IMR-90 (cell line): ENCODE measurements around the gene OSCP1. TPM values are rescaled to one million over a fixed set of nuclear protein-coding genes. Genes with fewer than 3 reads are reported as not detected.

Experiments
- ATAC-seq: fragments of 200-7000 bp; cut with Tn5 transposase; 2 replicates; pipeline ENCODE4 v1.9.1; 2020; ENCODE audit warnings: low read depth, mild to moderate bottlenecking, moderate library complexity
- BruUV-seq: library from RNA; stranded (reverse); fragments of 400-500 nt; replicated peaks from 2 replicates; lab custom pipeline; 2021; lab: Mats Ljungman, UMichigan
- CTCF ChIA-PET: fragments of 300-600 bp; formaldehyde crosslinking; extraction: SDS; loops from one replicate; lab custom pipeline; 2021; ENCODE audit warnings: antibody characterized with exemption; lab: Yijun Ruan, JAX
- POLR2A ChIA-PET: fragments of 300-600 bp; sonication (Branson Sonifier 250); formaldehyde crosslinking; loops from one replicate; lab custom pipeline; 2022; ENCODE audit warnings: antibody characterized with exemption; ENCODE audit not compliant: unreplicated experiment; lab: Charles Lee
- DNase-seq: peaks from one replicate; pipeline ENCODE4 v3.0.0; 2013
- H2AFZ ChIP-seq: replicated peaks from 2 replicates; pipeline ENCODE3; 2013; ENCODE audit warnings: low read length, mild to moderate bottlenecking; ENCODE audit not compliant: poor library complexity
- H2AK5ac ChIP-seq: 2 replicates; pipeline ENCODE4 v1.6.1; 2013; ENCODE audit warnings: low read depth, low read length, inconsistent platforms
- H2AK9ac ChIP-seq: replicated peaks from 2 replicates; pipeline ENCODE3; 2013; ENCODE audit warnings: mild to moderate bottlenecking, low read depth, low read length, moderate library complexity; ENCODE audit not compliant: poor library complexity
- H2BK120ac ChIP-seq: 2 replicates; pipeline ENCODE4 v1.6.1; 2013; ENCODE audit warnings: low read depth, low read length, inconsistent platforms
- H2BK15ac ChIP-seq: 3 replicates; pipeline ENCODE4 v1.6.1; 2013; ENCODE audit warnings: low read depth, low read length, inconsistent platforms
- H2BK20ac ChIP-seq: 2 replicates; pipeline ENCODE4 v1.6.1; 2013; ENCODE audit warnings: low read depth, mild to moderate bottlenecking, inconsistent platforms, low read length, moderate library complexity
- H2BK5ac ChIP-seq: 2 replicates; pipeline ENCODE4 v1.6.1; 2013; ENCODE audit warnings: mild to moderate bottlenecking, low read depth, low read length, inconsistent platforms; ENCODE audit not compliant: poor library complexity, severe bottlenecking
- H3K14ac ChIP-seq: replicated peaks from 2 replicates; pipeline ENCODE4 v1.6.1; 2013; ENCODE audit warnings: low read depth, low read length, inconsistent platforms
- H3K18ac ChIP-seq: 2 replicates; pipeline ENCODE4 v1.6.1; 2013; ENCODE audit warnings: low read depth, low read length, control low read depth
- H3K23ac ChIP-seq: 2 replicates; pipeline ENCODE4 v1.6.1; 2013; ENCODE audit warnings: low read depth, low read length, inconsistent platforms
- H3K27ac ChIP-seq: 2 replicates; pipeline ENCODE4 v1.5.1; 2013; ENCODE audit warnings: mild to moderate bottlenecking, control low read depth, low read length; ENCODE audit not compliant: insufficient read depth
- H3K27me3 ChIP-seq: 2 replicates; pipeline ENCODE4 v1.6.1; 2013; ENCODE audit warnings: low read length; ENCODE audit not compliant: control insufficient read depth, insufficient read depth
- H3K36me3 ChIP-seq: 2 replicates; pipeline ENCODE4 v1.6.1; 2013; ENCODE audit warnings: low read length, mixed read lengths; ENCODE audit not compliant: control insufficient read depth, insufficient read depth
- H3K4ac ChIP-seq: 2 replicates; pipeline ENCODE4 v1.6.1; 2013; ENCODE audit warnings: low read depth, low read length, inconsistent platforms
- H3K4me1 ChIP-seq: 2 replicates; pipeline ENCODE4 v1.6.1; 2013; ENCODE audit warnings: low read length, mixed read lengths; ENCODE audit not compliant: control insufficient read depth, insufficient read depth
- H3K4me2 ChIP-seq: 2 replicates; pipeline ENCODE4 v1.6.1; 2013; ENCODE audit warnings: low read depth, mild to moderate bottlenecking, control low read depth, low read length, moderate library complexity
- H3K4me3 ChIP-seq: 2 replicates; pipeline ENCODE4 v1.5.1; 2013; ENCODE audit warnings: low read depth, mild to moderate bottlenecking, control low read depth, low read length, moderate library complexity; ENCODE audit not compliant: insufficient read depth
- H3K56ac ChIP-seq: 2 replicates; pipeline ENCODE4 v1.6.1; 2013; ENCODE audit warnings: low read length, inconsistent platforms; ENCODE audit not compliant: insufficient read depth; ENCODE audit errors: extremely low read depth
- H3K79me1 ChIP-seq, 2 experiments: 2 replicates each; pipeline ENCODE4 v1.6.1; 2013; ENCODE audit warnings: low read length in 2 of 2, inconsistent platforms in 1 of 2, low read depth in 1 of 2
- H3K9ac ChIP-seq: 2 replicates; pipeline ENCODE4 v1.6.1; 2013; ENCODE audit warnings: low read depth, low read length, control low read depth
- H3K9me1 ChIP-seq: 2 replicates; pipeline ENCODE4 v1.6.1; 2013; ENCODE audit warnings: low read length, inconsistent platforms; ENCODE audit not compliant: insufficient read depth
- H3K9me3 ChIP-seq: 2 replicates; pipeline ENCODE4 v1.6.1; 2013; ENCODE audit warnings: low read length; ENCODE audit not compliant: control insufficient read depth, insufficient read depth
- H4K20me1 ChIP-seq: 2 replicates; pipeline ENCODE4 v1.6.1; 2013; ENCODE audit warnings: low read length, inconsistent platforms; ENCODE audit not compliant: insufficient read depth
- H4K5ac ChIP-seq: 2 replicates; pipeline ENCODE4 v1.6.1; 2013; ENCODE audit warnings: mild to moderate bottlenecking, low read depth, low read length, control low read depth
- H4K8ac ChIP-seq, 2 experiments: 2 replicates each; pipeline ENCODE4 v1.6.1; 2013; ENCODE audit warnings: low read depth in 2 of 2, low read length in 2 of 2, control low read depth in 1 of 2, inconsistent platforms in 1 of 2
- H4K91ac ChIP-seq: 2 replicates; pipeline ENCODE4 v1.6.1; 2013; ENCODE audit warnings: low read depth, low read length, inconsistent platforms; ENCODE audit not compliant: insufficient read depth
- BHLHE40 ChIP-seq: fragments of 150-350 bp; IDR thresholded peaks from 2 replicates; pipeline ENCODE4 v1.6.1; 2016; ENCODE audit warnings: mild to moderate bottlenecking, low read depth, low read length
- CEBPB ChIP-seq: IDR thresholded peaks from 2 replicates; pipeline ENCODE4 v1.6.1; 2012; ENCODE audit warnings: low read depth, low read length, improper control_type of control experiment
- CHD1 ChIP-seq: IDR thresholded peaks from 2 replicates; pipeline ENCODE4 v1.6.1; 2012; ENCODE audit warnings: low read depth, low read length, improper control_type of control experiment
- CTCF ChIP-seq: conservative IDR thresholded peaks from 2 replicates; pipeline ENCODE4 v1.5.1; 2012; ENCODE audit warnings: mild to moderate bottlenecking, low read depth, low read length, improper control_type of control experiment
- ELK1 ChIP-seq: fragments of 150-350 bp; IDR thresholded peaks from 2 replicates; pipeline ENCODE4 v1.6.1; 2016; ENCODE audit warnings: low read depth, mild to moderate bottlenecking, low read length, moderate library complexity, borderline replicate concordance
- FOS ChIP-seq: fragments of 150-350 bp; IDR thresholded peaks from 2 replicates; pipeline ENCODE4 v1.6.1; 2016; ENCODE audit warnings: low read depth, low read length
- MAFK ChIP-seq: IDR thresholded peaks from 2 replicates; pipeline ENCODE4 v1.6.1; 2012; ENCODE audit warnings: low read depth, low read length, improper control_type of control experiment
- MAZ ChIP-seq: IDR thresholded peaks from 2 replicates; pipeline ENCODE4 v1.6.1; 2012; ENCODE audit warnings: low read depth, mild to moderate bottlenecking, low read length, improper control_type of control experiment, moderate library complexity, borderline replicate concordance
- MXI1 ChIP-seq: IDR thresholded peaks from 2 replicates; pipeline ENCODE4 v1.6.1; 2012; ENCODE audit warnings: low read depth, mild to moderate bottlenecking, low read length, moderate library complexity, borderline replicate concordance
- NFE2L2 ChIP-seq: fragments of 150-350 bp; IDR thresholded peaks from 2 replicates; pipeline ENCODE4 v1.6.1; 2016; ENCODE audit warnings: low read depth, mild to moderate bottlenecking, low read length
- POLR2A ChIP-seq: IDR thresholded peaks from 2 replicates; pipeline ENCODE4 v1.6.1; 2012; ENCODE audit warnings: mild to moderate bottlenecking, low read depth, low read length
- RAD21 ChIP-seq: IDR thresholded peaks from 2 replicates; pipeline ENCODE4 v1.6.1; 2012; ENCODE audit warnings: low read length, improper control_type of control experiment
- RFX5 ChIP-seq: IDR thresholded peaks from 2 replicates; pipeline ENCODE4 v1.8.0; 2012; ENCODE audit warnings: low read depth, mild to moderate bottlenecking, low read length, moderate library complexity
- SMC3 ChIP-seq: fragments of 150-350 bp; IDR thresholded peaks from 2 replicates; pipeline ENCODE4 v1.6.1; 2016; ENCODE audit warnings: low read depth, mild to moderate bottlenecking, antibody characterized with exemption, low read length, moderate library complexity
- USF2 ChIP-seq: fragments of 150-350 bp; IDR thresholded peaks from 2 replicates; pipeline ENCODE4 v1.6.1; 2017; ENCODE audit warnings: mild to moderate bottlenecking, antibody characterized with exemption, low read length, low read depth
- WGBS, 2 experiments: methylation state at CpG; one replicate each; pipeline versions ENCODE4 v1.1.5 to v1.1.7; 2013; ENCODE audit warnings: missing lambda C conversion rate in 2 of 2; ENCODE audit not compliant: insufficient read length in 1 of 2; ENCODE audit errors: extremely low coverage in 2 of 2; 5-methylcytosine and 5-hydroxymethylcytosine counted together
- dilution Hi-C: fragments of 300-500 bp; cut with HindIII; formaldehyde crosslinking; loops from one replicate; pipeline ENCODE4 v1.14.3; 2018; ENCODE audit warnings: low sequenced_read_pairs; ENCODE audit not compliant: unreplicated experiment
- in situ Hi-C: fragments of 300-500 bp; cut with MboI; formaldehyde crosslinking; loops from 3 replicates; pipeline ENCODE4 v1.14.3; 2019; ENCODE audit warnings: low sequenced_read_pairs, inconsistent platforms, mixed read lengths
- intact Hi-C: fragments of 100-400 bp; cut with micrococcal nuclease; formaldehyde crosslinking; loops from 2 replicates; pipeline ENCODE4 v1.10.0; 2022
- polyA plus RNA-seq, 3 experiments: library from polyadenylated mRNA; depleted of rRNA; stranded (reverse); fragments of >200 nt; gene quantifications; 2 replicates each; pipeline ENCODE4 v1.2.3, GENCODE V29; 2012; ENCODE audit warnings: low replicate concordance in 1 of 3
- total RNA-seq: library from RNA; depleted of rRNA; stranded (reverse); fragments of >200 nt; gene quantifications from 2 replicates; pipeline ENCODE4 v1.2.3, GENCODE V29; 2012

Gene OSCP1
- total and polyA plus RNA-seq, 2 of the 4 experiments (the other 2 are of a cell fraction): 7.8 to 11.8 TPM

GRCh38 chr1:36453600-36454388, 3.5 kb upstream of the OSCP1 start:
- H2AK9ac ChIP-seq: no peak overlapping the region
- no peak overlapping the region for H4K8ac ChIP-seq
- H3K56ac ChIP-seq: no peak overlapping the region
- no peak overlapping the region for H2AK5ac ChIP-seq
- no peaks in the 10 kb centered on the region for H3K27me3 ChIP-seq
- no peak overlapping the region for H3K27ac ChIP-seq
- POLR2A ChIA-PET: no interaction called here
- H3K4me3 ChIP-seq: no peak overlapping the region
- H3K4ac ChIP-seq: no peak overlapping the region
- BruUV-seq: no TSS peak
- no peak overlapping the region for H3K18ac ChIP-seq
- in situ Hi-C loops (loop anchor here (25.0 kb wide), 1 partner anchor 1559 kb away; the partner anchor contains the start of genes FHL3 and UTP11), intact Hi-C loops (no loop called here), dilution Hi-C loops (no loop called here)
- H2BK120ac ChIP-seq: no peak overlapping the region
- 100% methylated on average over 1 of the region's 6 CpGs; no CpG with 5 or more reads in 1 of the 2 experiments for WGBS, 2 experiments
- no peak overlapping the region for H2AFZ ChIP-seq
- no peaks in the 10 kb centered on the region for H3K9me1 ChIP-seq
- peaks cover 0 to 11% of the 10 kb centered on the region in 2 experiments; a peak in 2 of 4 replicates for H3K79me1 ChIP-seq
- no peaks in the 10 kb centered on the region for H3K9me3 ChIP-seq
- peaks cover 2% of the 10 kb centered on the region; the same call in 1 of the 2 replicates for H3K4me1 ChIP-seq
- H3K14ac ChIP-seq: no peak overlapping the region
- no peak overlapping the region for H2BK15ac ChIP-seq
- CTCF ChIA-PET: no interaction called here
- H3K4me2 ChIP-seq: no peak overlapping the region
- no peak overlapping the region for H2BK5ac ChIP-seq
- no peak overlapping the region for H4K91ac ChIP-seq
- peaks cover 23% of the 10 kb centered on the region for H3K36me3 ChIP-seq
- H3K9ac ChIP-seq: no peak overlapping the region
- no peak overlapping the region for H3K23ac ChIP-seq
- no peak overlapping the region for H2BK20ac ChIP-seq
- no peak for ATAC-seq
- H4K20me1 ChIP-seq: no peaks in the 10 kb centered on the region
- DNase-seq: no peak
- H4K5ac ChIP-seq: no peak overlapping the region
- TF ChIP-seq MAZ (no peak), ELK1 (no peak), MAFK (no peak), CTCF (no peak), FOS (no peak), SMC3 (no peak), RFX5 (no peak), RAD21 (no peak), CHD1 (no peak), NFE2L2 (no peak), BHLHE40 (no peak), MXI1 (no peak), POLR2A (no peak), USF2 (no peak), CEBPB (no peak)
